HG03064 (cell line): ENCODE data around the gene CD300LB.
"Not testable (repeated sequence)": the region's sequence is repeated elsewhere in the genome, so short reads cannot be mapped to it uniquely, and the experiment has no call there.

Experiments used
- ATAC-seq: cut with Tn5 transposase; IDR thresholded peaks from one replicate; pipeline ENCODE4 v1.9.1; 2021; ENCODE audit warnings: low read depth; ENCODE audit not compliant: unreplicated experiment

The CD300LB gene

GRCh38 chr17:74527081-74527480 is 4.2 kb downstream of the CD300LB start:
- ATAC-seq: no peak

GRCh38 chr17:74526681-74527080 is 4.6 kb downstream of the CD300LB start:
- ATAC-seq: no peak

GRCh38 chr17:74525781-74526288 is 5.4 kb downstream of the CD300LB start:
- ATAC-seq: no peak

DNA sequence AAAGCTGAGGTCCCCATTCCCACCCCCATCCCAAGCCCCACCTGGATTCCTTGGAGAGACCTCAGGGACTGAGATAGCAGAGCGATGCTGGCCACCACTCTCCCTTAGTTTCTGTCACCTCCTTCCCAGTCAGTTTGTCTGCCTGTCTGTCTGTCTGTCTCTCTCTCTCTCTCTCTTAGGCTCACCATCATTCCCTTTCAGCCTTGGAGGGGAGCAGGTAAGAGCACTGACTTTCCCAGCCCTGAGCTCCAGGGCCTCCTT is 5.9 kb downstream of the CD300LB start:
- ATAC-seq: no peak

DNA sequence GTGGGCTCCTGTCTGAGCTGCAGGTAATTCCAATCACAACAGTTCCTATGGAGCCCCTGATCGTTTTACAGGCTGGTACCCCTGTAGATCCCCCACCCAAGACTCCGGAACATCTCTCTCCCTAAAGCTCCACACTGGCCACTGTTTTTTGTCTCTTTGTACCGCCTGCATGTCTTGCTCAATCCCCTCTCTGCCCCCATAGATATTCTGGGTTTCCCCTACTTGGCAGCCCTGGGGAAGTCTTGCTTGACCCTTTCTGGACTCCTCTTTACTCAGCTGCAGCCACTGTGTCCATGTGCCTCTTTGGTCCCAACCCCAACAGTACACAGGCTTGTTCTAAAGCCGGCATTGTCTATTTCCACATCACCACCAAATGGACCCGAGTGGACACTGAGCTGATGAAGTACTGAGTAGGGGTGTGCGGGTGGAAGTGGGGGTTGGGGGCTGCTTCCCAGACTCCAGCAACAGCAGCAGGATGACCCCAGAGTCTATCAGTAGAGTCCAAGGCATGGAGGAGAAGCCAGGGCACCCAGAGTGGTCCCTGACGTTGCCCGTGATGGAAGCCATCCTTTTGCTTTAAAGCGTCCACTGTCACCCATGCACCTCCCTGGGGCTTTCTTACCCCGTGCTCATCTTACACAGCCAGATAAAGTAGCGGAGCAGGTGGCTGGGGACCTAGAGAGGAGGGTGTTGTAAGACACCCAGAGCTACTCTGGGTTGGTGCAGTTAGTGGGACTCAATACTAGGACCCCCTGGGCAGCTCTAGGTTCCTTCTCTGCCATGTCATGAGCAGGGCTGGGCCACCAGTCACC is 6.4 kb downstream of the CD300LB start:
- no peak for ATAC-seq

GRCh38 chr17:74523308-74523707 is 8.0 kb downstream of the CD300LB start:
- no peak for ATAC-seq

GRCh38 chr17:74522381-74523105 is 8.7 kb downstream of the CD300LB start:
- no peak for ATAC-seq

- no peak for ATAC-seq
These were observed 9.5 kb downstream of the CD300LB start for GRCh38 chr17:74521701-74522201.

DNA sequence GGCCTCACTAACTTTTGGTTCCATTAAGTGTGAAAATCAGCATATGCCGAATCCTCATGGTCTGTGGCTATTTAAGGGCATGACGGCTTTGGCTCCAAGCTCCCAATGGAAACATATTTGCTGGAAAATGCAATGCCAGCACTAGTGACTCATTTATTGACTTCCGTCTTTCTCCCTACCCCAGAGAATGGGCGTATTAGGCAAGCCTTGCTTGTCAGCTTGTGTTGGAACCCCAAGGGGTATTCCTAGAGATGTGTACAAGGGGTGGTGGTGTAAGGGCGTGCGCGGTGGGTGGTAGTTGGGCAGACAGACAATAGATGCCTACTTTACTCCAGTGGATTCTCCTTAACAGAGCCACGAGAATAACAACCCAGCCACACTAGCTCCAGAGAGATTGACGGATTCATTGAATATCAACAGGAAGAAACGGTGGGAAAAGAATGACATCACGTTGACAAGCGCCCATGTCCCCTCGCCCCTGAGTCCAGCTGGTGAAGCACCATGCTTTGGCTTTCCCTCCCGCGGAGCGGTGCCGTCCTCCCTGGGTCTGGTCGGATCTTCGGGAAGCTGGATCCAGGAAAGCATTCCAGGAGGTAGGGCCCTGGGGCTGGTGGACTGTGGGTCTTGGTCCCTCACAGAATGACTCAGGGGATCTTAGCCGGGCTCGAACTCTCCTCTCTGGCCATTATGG is 10.3 kb downstream of the CD300LB start:
- ATAC-seq: no peak

- no peak for ATAC-seq
These were observed 11.2 kb downstream of the CD300LB start for GRCh38 chr17:74520016-74520434.

DNA sequence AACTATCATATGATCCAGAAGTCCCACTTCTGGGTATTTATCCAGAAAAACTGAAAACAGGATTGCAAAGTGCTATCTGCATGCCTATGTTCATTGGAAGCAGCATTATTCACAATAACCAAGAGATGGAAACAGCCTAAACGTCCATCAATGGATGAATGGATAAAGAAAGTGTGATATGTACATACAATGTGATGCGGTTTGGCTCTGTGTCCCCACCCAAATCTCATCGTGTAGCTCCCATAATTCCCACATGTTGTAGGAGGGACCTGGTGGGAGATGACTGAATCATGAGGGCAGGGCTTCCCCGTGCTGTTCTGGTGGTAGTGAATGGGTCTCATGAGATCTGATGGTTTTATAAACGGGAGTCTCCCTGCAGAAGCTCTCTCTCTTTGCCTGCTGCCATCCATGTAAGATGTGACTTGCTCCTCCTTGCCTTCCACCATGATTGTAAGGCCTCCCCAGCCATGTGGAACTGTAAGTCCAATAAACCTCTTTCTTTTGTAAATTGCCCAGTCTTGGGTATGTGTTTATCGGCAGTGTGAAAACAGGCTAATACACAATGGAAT is 12.8 kb downstream of the CD300LB start:
- not testable (repeated sequence) for ATAC-seq

DNA sequence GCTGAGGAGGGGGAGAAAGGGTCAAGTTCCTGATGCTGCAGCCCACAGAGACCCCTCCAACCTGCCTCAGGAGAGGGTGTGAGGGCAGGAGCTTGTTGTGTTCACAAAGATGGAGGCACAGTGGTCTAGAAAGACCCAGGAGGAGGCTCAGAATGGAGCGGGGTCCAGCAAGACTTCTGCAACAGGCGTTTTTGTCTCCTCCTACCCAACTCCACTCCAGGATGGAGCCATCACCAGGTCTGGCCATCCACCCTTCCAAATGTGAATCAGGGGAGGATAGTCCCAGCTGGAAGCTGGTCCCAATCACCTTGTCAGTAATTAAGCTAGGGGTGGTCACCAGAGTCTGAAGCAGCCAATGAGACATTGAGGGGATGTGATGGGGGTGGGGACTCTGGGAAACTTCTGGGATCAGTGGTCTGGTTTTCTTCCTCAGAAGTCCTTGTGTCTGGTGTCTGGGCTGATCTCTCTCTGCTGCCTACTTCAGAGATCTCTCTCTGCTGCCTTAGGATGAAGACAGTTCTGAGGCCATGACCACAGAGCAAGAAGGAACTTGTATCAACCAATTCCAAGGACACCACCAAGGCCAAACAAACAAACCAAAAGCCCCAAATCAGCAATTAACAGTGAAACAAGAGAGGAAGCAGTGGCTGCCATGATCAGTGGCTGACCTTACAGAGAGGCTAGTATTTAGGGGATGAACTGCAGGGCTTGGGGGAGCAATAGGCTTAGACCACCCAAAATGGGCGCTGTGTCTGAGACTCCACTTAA is 14.5 kb downstream of the CD300LB start:
- no peak for ATAC-seq

- no peak for ATAC-seq
These were observed 15.3 kb downstream of the CD300LB start for GRCh38 chr17:74515941-74516340.

GRCh38 chr17:74514632-74515334 is 16.5 kb downstream of the CD300LB start:
- no peak for ATAC-seq

GRCh38 chr17:74513987-74514631 is 17.2 kb downstream of the CD300LB start:
- no peak for ATAC-seq

DNA sequence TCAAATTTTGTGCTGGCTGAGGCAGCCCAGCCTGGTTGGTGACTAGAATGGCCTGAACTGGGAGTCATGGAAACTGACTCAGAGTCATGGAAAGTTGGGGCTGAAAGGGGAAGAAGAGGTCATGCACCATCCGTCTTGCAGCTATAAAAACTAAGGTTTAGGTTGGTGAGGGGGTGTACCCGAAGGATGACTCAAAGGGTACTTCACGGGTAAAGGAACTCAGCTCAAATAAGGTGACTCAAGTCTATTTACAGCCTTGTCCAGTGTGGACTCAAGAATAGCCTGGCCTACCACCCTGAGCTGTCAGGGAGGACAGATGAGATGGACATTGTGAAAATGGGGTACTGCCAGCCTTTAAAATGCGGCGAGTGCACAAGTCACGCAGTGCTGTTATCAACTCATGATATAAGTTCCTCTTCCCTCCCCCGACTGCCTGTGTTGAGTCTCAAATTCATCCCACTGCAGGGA is 18.6 kb downstream of the CD300LB start:
- peak; percentile 56 for ATAC-seq

- no peak for ATAC-seq
These were observed 19.2 kb downstream of the CD300LB start for GRCh38 chr17:74512036-74512435.

- ATAC-seq: no peak
These were observed 23.1 kb downstream of the CD300LB start for GRCh38 chr17:74508156-74508555.

DNA sequence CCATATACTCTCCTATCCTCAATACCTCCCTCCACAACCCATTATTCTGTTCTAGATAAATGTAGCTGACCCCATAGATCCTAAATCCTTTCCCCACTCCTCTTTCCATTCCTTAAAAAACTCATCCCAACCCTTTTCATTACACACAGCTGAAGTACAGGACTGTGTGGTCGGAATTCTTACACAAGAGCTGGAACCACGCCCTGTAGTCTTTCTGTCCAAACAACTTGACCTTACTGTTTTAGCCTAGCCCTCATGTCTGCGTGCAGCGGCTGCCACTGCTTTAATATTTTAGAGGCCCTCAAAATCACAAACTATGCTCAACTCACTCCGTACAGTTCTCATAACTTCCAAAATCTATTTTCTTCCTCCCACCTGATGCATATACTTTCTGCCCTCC is 27.3 kb downstream of the CD300LB start:
- not testable (repeated sequence) for ATAC-seq
